NCI-H1417 treated with DMSO at 0.1 percent for 48 hours (cell line): ENCODE results near the gene ATP13A2.

ENCODE experiments used
- DNase-seq: peaks from one replicate; lab custom pipeline; 2025; lab: John Stamatoyannopoulos, UW

ATP13A2 gene

DNA sequence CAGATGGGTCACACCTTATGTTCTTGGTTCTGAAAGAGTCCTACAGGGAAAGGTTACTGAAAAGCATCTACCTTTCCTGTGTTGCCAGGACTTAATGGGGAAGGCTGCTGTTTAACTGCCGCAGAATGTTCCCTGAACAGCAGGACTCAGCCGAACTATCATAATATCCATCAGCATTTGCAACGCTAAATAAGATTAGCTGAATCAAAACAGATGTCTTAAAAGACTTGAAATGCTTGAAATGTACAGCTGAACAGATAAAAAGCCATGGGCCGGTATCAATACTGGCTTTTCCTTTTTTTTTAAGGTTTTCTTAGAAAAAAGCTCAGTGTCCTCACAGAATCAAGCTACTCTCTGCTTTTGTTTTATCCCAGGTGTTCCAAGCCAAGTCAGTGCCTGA, 19.7 kb upstream of the ATP13A2 start:
- DNase-seq: no peak

DNA sequence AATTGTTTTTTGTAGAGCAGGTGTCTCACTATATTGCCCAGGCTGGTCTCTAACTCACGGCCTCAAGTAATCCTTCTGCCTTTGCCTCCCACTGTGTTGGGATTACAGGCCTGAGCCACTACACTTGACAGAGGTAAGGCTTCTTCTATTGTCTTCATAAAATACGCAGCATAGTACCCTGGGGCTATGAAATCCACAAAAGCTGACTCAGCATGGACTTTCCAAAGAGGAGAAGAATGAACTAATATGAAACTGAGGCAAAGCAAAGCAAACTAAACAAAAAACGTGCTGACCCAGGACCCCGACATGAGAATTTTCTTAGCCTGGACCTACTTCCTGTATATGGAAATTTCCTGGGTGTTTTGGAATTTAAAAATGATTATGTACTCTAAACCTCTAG, 18.5 kb upstream of the ATP13A2 start:
- no peak for DNase-seq

DNA sequence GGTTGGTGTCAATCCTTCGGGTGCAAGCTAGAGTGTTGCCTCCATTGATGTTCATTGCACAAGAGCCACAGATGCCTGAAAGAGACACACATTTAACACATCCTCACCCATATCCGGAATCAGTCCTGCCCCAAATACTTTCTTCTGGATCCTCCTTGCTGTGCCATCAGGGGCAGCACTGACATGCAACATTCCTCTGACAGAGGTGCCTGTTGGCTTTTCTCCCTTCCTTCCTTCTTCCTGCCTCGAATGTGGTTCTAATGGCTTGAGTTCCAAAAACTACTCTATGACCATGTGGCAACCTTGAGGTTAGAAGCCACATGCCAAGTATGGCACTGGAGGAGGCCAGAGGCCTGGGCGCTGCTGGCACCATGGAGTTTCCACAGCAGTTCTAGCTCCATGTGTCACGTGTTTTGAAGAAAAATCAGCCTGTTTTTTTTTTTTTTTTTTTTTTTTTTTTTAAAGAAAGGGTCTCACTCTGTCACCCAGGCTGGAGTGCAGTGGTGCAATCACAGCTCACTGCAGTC, 17.0 kb upstream of the ATP13A2 start:
- no peak for DNase-seq

DNA sequence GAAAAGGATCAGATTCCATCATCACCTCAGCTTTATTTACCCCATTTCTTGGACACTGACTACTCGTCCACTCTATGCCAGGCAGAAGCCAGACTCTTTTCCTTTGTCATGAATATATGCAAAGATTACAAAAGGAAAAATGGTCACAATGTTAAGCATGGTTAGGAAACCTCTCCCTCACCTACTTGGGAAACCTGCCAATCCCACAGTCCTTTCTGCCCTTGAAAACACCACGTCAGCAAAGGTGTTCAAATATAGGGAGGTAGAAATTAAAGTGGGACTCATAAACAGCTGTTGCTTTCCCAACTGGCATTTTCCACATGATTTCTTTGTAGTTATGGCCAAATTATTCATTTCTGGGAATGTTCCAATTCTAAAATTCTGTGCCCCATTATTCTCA, 16.2 kb upstream of the ATP13A2 start:
- DNase-seq: no peak

DNA sequence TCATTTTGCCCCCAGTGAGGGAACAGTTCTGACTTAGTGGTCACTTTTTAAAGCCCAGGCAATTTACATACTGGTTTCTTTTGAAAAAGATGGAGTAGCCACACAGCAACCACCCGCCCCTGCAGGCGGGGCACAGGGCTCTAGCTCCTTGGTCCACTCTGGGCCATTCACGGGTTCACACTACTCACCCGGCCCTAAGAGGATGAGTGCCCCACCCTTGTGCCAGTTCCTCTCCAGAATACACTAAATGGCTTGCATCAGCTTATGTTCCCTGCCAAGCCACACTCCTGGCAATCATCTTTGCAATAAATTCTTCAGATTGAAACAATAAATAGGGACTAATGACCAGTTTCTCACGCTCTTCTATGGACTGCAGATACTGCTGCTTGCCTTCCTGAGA, 15.7 kb upstream of the ATP13A2 start:
- DNase-seq: no peak

DNA sequence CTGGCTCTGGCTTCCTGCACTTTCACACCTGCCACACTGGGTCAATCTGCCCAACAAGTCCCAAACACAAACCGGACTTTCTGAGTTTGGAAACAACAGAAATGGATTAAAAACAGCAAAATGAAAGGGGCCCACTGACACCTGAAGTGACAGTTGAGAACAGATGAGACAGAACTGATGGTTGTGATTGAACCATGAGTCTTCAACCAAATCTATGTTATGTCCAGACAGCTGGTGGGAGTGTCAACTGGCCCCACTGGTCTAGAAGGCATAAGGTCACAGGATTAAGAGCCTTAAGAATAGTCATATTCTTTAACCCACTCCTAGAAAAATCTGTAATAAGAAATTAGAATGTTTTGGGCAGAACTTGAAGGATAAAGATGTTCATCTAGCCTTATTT, 13.0 kb upstream of the ATP13A2 start:
- no peak for DNase-seq

DNA sequence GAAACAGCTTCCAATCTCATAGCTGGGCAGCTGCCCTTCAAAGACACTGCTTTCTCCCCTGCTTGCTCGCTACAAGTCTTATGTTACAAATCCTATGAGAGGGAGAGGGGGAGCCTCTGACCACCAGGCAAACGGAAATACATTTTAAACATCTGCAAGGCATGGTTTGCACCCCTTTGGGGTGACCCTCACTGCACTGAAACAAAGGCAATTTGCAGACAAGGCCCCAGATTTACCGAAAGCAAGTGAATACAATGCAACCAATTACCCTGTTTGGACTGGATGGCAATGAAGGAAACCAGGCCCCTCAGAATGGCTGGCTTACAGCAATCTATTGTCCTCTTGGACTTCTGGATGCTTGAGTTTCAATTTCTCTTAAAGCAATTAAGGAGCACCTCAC, 11.8 kb upstream of the ATP13A2 start:
- no peak for DNase-seq

DNA sequence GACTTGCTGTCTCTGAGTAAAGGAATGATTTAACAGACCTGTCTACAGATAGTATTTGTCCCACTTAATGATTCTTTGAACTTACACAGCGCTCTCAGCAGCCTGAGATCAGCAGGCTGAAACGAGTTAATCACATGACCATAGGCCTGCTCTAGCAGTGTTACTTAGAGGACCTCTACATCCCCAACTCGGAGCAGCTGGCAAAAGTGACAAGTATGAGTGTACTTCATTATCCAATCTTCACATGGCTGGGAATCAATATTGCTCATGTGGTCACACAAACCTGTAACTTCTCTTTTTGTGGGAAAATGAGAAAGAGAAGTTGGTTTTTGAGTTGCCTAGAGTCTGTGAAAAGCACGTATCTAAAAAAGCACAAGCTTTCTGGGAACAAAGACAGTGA, 11.4 kb upstream of the ATP13A2 start:
- DNase-seq: no peak

DNA sequence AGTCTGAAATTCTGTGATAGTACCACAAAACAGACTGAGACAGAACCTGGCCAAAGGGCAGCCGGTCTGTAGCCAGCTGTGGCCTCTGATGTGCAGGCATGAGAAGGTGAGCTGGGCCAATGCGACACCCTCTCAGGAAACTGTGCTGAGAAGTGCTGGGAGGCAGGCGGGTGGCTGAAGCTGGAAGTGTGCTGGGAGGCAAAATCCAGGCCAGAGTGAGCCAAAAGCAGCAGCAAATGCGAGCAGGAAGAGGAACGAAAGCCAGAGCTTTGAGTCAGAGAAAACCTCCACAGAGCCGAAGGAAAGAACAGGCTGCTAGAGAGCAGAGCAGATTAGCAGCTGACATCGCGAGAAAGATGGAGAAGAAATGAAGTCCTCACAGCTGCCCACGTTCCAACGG, 10.2 kb upstream of the ATP13A2 start:
- DNase-seq: no peak

DNA sequence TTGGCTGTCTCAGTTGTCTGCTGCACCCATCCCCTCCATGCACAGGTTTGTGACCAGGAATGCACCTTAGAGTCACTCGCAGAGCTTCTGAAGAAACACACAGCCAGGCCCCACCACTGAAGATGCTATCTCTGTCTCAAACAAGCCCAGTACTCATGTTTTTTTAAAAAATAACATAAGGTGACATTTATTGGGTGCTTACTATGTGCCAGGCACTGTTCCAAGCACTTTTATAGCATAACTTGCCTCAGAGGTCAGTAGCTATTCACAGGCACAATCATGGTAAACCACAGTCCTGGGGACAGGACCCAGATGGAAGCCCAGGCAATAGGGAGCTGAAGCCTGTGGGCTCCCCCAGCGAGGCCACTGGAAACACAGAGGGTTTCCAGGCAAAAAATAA, 8.8 kb upstream of the ATP13A2 start:
- no peak for DNase-seq

DNA sequence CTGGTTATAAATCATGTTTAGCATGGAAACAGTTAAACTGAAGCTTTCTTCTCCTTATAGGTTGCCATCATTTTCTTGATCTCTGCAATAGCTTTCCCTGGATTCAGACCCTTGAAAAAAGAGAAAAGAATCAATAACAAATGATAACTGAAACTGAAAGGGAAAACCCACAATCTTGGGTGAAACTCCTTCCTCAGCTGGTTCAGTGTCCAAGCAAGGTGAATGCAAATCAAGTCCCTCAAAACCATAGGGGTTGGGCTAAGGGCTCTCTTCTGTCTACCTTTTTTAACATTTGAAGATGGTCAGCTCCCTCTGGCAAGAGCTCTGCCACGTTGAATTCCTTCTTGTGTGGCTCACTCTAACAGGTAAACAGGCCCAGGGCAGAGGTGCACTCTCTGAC, 7.1 kb upstream of the ATP13A2 start:
- no peak for DNase-seq

DNA sequence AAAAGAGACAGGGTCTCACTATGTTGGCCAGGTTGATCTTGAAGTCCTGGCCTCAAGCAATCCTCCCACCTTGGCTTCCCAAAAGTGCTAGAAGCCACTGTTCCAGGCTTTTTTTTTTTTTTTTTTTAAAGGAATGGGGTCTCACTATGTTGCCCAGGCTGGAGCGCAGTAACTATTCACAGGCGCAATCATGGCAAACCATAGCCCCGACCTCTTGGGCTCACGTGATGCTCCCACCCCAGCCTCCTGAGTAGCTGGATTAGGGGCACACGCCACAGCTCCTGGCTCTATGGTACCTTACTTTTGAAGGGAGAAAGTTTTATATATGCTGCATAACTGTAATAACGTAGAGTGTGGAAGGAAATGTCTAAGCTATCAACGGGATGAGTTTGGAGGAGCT, 5.7 kb upstream of the ATP13A2 start:
- no peak for DNase-seq

DNA sequence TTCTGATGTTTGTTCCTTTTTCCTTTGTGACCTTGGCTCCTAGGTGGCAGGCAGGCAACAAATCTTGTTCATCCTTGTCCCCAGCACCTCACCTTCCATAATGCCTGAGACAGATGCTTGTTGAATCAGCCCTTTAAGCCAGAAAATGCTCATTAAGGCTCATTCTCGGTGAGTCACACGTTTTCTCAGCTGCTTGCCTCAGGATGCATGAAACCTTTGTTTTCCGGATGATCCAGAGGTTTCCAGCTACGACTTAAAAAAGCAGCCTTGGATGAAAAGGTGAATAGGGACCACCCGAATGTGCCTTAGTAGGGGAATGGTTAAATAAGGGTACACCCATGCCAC, 4.6 kb upstream of the ATP13A2 start:
- no peak for DNase-seq

DNA sequence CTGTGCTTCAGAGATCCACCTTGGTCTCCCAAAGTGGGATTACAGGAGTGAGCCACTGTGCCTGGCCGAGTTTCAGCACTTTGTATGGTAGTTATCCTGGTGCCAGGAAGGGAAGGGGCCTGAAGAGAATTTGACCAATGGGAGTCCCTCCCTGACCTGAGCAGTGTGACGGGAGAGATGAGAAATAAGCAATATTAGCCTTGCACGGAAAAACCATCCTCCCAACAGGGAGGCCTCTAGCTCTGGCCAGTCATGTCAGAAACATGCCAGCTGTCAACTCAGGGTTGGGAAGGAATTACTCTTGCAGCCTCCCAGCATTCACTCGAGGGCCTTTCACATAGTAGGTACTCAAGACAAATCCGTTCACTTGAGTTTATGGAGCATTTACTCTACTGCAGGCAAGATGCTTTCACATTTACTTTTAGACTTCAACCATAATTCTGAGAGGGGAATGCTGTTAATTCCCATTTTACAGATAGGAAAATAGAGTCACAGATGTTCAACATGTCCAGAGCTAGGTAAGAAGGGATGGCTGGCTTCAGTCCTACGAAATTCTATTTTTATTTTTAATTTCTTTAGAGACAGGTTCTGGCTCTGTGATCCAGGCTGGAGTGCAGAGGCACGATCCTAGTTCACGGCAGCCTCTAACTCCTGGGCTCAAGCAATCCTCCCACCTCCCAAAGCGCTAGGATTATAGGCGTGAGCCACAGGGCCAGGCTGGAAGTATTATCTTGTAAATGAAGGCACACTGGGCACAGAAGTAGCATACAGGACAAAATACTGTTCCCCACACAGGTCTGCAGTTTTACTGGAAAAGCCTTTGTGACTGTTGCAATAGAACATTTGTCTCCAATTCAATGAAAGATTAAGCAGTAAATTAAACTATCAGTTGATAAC, 3.2 kb upstream of the ATP13A2 start:
- no peak for DNase-seq

DNA sequence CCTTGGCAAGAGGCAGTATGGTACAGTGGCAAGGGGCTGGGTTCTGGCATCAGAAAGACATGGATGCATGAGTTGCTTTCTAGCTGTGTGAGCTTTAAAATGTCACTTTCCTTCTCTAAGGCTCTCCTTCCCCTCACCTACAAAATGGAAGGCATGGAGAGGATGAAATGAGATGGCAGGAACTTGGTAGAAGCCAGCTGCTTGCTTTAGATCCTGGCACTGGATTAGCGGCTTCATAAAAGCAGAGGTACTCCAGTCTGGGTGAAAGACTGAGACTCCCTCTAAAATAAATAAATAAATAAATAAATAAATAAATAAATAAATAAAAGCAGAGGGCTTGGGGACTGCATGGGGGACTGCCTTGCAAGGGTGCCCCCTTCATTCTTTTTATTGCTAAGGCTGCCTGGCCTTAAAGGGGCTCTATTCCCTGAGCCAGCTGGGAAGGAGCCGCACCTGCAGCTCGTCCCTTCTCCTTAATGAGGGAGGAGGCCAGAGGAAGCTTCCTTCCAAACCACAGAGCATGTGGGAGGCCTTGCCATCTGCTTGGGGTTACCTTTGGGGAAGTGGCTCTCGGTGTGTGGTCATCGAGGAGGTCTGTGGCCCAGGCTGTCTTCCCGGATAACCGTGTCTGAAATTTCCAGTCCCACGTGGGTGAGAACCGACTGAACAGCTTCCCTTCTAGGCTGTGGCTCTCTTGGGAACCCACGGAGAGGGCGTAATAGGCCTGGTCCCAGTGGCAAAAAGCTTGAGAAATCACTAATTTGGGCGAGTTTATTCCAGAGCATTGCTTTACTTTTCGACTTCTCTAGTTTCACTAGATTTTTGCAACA, 2.0 kb upstream of the ATP13A2 start:
- no peak for DNase-seq

DNA sequence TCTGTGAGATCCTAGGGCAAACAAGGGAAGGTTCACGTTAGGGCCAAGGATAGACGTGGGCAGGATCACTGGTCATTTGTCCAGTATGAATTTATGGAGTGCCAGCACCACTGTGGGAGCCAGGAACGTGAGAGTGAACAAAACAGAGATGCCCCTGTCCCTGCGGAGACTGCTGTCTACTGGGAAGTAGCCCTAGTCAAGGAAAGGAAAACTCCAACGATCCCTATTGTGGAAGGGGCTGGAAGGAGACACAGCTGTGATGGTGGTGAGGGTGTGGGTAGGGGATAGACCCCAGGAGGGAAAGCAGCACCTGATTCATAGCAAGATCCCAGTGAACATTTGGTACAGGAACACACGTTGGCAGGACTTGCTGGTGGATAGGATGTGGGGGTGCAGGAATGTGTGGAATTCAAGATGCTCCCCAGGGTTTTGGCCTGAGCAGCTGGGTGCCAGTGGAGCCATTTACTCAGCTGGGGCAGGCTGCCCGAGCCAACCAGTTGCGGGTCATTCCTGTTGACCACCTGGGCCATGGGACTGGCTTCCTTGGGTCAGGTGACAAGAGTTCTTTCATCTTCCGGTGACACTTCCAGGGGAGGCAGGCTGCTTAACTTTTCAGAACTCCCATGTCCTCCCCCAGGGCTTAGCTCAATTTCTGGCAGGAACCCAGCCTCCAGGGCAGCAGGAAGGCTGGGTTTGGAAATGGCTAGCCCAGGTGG, 1.2 kb upstream of the ATP13A2 start:
- DNase-seq: no peak

DNA sequence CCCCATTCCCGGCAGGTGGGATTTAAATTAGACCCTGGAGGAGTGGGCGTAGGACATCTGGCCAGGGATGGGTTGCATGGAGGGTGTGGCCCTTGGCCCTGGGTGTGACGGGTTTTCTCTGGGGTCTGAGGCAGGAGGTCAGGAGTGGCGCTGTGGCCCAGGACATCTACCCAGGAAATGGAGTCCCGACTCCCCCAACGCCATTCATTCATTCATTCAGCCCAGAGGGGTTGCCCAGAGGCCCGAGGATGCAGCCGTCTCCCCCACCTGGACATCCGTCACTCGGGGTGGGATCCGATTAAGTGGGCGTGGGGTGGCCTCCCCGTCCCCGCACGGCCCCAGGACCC, 663 bp downstream of the ATP13A2 start:
- no peak for DNase-seq

DNA sequence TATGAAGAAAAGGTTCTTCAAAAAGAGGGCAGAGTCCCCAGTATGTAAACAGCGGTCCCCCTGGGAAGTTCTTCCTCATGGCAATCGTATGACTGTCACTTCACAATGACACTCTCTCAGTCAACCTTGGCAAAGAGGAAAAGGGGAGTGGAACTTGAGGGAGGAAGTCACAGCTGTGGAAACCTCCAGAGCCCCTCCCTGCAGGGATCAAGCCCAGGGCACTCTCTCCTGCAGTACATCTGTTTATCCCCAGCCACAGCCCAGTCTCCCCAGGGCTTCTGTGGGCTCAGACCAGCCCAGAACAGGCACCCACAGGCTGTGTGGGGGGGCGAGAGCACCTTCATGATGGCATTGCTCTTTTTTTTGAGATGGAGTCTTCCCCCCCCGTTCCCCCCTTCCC, 2.0 kb downstream of the ATP13A2 start:
- DNase-seq: no peak

DNA sequence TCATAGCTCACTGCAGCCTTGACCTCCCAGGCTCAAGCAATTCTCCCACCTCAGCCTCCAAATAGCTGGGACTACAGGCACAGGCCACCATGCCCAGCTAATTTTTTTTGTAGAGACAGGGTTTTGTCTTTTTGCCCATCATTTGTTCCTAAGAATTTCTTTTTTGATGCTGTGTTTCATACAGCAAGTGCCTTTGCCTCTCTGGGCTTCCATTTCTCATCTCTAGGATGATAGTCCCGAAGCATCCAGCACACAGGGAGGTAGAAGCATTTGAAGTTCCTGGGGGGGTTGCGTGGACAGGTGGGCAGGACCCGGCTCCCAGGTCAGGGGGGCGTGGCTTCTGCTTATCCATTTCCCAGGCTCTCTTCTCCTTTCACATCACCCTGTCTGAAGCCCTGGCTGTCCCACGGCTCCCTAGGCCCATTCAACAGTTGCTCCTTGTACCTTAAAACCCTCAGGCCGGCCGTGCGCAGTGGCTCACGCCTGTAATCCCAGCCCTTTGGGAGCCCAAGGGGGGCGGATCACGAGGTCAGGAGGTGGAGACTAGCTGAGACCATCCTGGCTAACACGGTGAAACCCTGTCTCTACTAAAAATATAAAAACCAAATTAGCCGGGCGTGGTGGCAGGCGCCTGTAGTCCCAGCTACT, 3.4 kb downstream of the ATP13A2 start:
- no peak for DNase-seq

DNA sequence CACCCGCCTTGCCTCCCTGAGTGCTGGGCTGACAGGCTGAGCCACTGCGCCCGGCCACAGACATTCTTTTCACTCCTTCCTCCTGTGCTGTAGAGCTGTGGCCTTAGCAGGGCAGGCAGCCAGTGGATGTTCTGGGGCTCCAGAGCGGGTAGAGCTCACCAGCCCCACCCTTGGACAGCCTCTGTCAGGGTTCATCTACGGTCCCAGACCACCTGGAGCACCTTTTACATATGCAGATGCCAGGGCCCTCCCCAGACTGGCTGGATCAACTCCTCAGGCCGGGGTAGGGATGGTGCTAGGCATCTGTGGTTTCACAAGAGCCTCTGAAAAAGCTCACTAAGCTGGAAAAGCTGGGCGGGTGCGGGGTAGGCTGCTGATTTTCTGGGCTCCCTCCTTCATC, 4.6 kb downstream of the ATP13A2 start:
- no peak for DNase-seq

DNA sequence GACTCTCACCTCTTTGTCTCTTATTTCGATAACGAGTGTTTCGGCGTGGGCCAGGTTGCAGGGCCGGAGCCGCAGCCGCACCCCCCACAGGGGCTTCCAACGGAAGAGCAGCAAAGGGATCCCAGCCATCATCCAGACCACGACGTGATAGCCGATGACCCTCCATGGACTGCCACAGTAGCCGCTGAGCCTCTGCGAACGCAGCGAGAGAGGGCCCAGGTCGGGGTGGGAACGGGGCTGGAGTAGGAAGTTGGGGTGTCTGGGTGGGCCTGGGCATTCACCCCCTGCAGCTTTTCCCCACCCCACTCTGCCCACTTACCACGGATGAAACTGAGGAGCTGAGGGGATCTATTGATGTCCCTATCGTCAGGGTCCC, 6.4 kb downstream of the ATP13A2 start:
- no peak for DNase-seq
